Brain microvascular endothelial cell (primary cell): ENCODE measurements around the gene TPRG1L.

Experiments
- DNase-seq: peaks from one replicate; pipeline ENCODE4 v3.0.0-alpha.2; 2020
- H3K27ac ChIP-seq: fragments of 250-450 bp; sonication (Bioruptor Pico); 2 replicates; pipeline ENCODE4 v1.5.1; 2020; ENCODE audit warnings: mild to moderate bottlenecking, moderate library complexity
- H3K27me3 ChIP-seq: fragments of 250-450 bp; sonication (Bioruptor Pico); replicated peaks from 2 replicates; pipeline ENCODE4 v1.5.1; 2020; ENCODE audit warnings: mild to moderate bottlenecking
- H3K36me3 ChIP-seq: fragments of 250-450 bp; sonication (Bioruptor Pico); replicated peaks from 2 replicates; pipeline ENCODE4 v1.5.1; 2020; ENCODE audit warnings: mild to moderate bottlenecking
- H3K4me3 ChIP-seq: 2 replicates; pipeline ENCODE4 v1.5.1; 2011; ENCODE audit warnings: low read depth, mild to moderate bottlenecking, control low read depth, low read length, moderate library complexity
- CTCF ChIP-seq: IDR thresholded peaks from 2 replicates; pipeline ENCODE4 v1.5.1; 2011; ENCODE audit warnings: low read depth, mild to moderate bottlenecking, moderate library complexity, low read length, control low read depth, inconsistent platforms; ENCODE audit errors: missing control alignments
- in situ Hi-C: cut with HindIII; loops from 2 replicates; pipeline ENCODE4 v1.10.0; 2017; ENCODE audit warnings: low sequenced_read_pairs, low pct_ligation_motif_present

TPRG1L gene

DNA sequence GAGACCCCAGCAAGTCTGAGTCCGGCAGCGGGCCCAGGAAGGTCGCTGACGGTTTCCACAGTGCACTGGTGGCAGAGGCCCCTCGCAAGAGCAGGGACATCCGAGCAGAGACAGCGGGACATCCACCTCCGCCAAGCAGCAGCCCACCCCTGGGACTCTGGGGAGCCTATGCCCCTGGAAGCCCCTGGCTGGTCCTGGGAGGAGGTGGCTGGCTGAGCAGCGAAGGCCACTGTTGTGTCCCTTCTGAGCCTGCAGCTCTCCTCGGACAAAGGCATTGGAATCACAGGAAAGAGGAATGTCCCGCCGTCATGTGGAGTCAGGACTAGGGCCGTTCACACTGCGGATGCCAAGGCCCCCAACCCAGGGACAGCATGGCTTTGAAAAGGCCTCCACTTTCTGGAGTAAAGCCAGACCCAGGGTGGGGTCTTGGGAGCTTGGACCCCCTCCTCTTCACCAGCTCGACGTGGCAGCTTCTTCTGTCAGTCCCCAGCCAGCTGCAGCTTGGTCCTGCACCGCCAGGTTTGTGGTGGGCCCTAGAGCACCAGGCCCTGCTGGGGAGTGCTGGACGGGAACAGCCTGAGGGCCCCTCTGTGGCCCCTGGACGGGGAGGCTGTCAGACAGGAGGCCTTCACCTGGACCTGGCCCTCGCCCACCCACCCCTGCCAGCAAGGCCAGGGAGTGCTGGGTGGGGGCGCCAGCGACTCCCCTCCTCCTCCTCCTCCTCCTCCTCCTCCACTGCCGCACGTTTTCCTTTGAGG lies 14.9 kb upstream of the TPRG1L start:
- H3K36me3 ChIP-seq: no peaks in the 10 kb centered on the region
- TF ChIP-seq CTCF: no peak
- in situ Hi-C loops: no loop called here
- H3K27me3 ChIP-seq: no peaks in the 10 kb centered on the region
- no peak overlapping the region for H3K4me3 ChIP-seq
- no peak overlapping the region for H3K27ac ChIP-seq
- no peak for DNase-seq

GRCh38 chr1:3610527-3611169 lies 14.2 kb upstream of the TPRG1L start:
- DNase-seq: no peak
- in situ Hi-C loops: no loop called here
- Histone ChIP-seq H3K4me3 (no peak overlapping the region), H3K27me3 (no peaks in the 10 kb centered on the region), H3K36me3 (no peaks in the 10 kb centered on the region), H3K27ac (no peak overlapping the region)
- no peak for TF ChIP-seq CTCF

GRCh38 chr1:3611170-3612019 lies 13.4 kb upstream of the TPRG1L start, which contains the start of gene MEGF6:
TSS of gene MEGF6 (minus strand) at chr1:3611508. CDS start at chr1:3611268, 240 bp downstream.
- in situ Hi-C loops: no loop called here
- no peaks in the 10 kb centered on the region for H3K36me3 ChIP-seq
- no peak for TF ChIP-seq CTCF
- no peak within 1 kb of the TSS for H3K27ac ChIP-seq
- DNase-seq: peak; percentile 55
- peak within 1 kb of the TSS; percentile 27 for H3K4me3 ChIP-seq
- no peaks in the 10 kb centered on the region for H3K27me3 ChIP-seq

GRCh38 chr1:3612123-3612522 lies 12.7 kb upstream of the TPRG1L start:
- no peak overlapping the region for H3K4me3 ChIP-seq
- DNase-seq: no peak
- no peak for TF ChIP-seq CTCF
- H3K36me3 ChIP-seq: no peaks in the 10 kb centered on the region
- in situ Hi-C loops: no loop called here
- no peaks in the 10 kb centered on the region for H3K27me3 ChIP-seq
- no peak overlapping the region for H3K27ac ChIP-seq

GRCh38 chr1:3614755-3615742 lies 9.8 kb upstream of the TPRG1L start:
- in situ Hi-C loops: no loop called here
- Histone ChIP-seq H3K27ac (no peak overlapping the region), H3K27me3 (no peaks in the 10 kb centered on the region), H3K36me3 (no peaks in the 10 kb centered on the region), H3K4me3 (no peak overlapping the region)
- peak; percentile 80 for TF ChIP-seq CTCF
- no peak for DNase-seq
